ENCODE results near the gene MRGPRE.

Gene MRGPRE

DNA sequence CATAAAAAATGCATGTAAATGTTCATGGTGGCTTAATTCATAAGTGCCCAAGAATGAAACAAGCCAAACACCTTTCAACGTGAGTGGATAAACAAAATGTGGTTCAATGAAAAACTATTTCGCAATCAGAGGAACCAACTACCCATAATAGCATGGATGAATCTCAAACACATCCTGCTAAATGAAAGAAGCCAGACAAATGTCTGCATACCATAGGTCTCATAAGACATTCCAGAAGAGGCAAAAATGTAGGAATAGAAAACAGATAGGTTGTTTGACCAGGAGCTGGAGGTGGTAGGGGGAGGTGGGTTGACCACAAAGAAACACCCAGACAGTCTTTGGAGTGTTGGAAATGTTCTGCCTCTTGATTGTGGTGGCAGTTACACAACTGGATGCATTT lies 53.9 kb downstream of the MRGPRE start:
- no peak for DNase-seq (ENCODE audit: low read depth in 3 of 3)

DNA sequence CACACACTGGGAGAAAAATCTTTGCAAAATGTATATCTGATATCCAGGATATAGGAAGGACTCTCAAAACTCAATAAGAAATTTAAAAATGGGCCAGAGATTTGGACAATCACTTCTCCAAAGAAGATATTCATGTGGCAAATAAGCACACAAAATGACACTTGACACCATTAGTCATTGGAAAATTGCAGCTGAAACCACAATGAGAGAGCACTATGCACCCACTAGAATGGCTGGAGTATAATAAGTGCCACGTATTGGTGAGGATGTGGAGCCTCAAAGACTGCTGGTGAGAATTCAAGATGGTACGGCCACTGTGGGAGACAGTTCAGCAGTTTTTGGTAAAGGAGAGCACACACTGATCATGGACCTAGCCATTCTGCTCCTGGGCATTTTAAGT lies 54.3 kb downstream of the MRGPRE start:
- DNase-seq (ENCODE audit: low read depth in 3 of 3) = no peak

Data from stimulated activated CD4-positive, alpha-beta T cell treated with anti-CD3 and anti-CD28 coated beads, TNF-alpha, amount 100 ng/mL, for 48 hours (primary cell).